HG03045 (cell line): ENCODE measurements around the gene DNASE1L3.
"Not testable (repeated sequence)": the region's sequence is repeated elsewhere in the genome, so short reads cannot be mapped to it uniquely, and the experiment has no call there.

ENCODE experiments used
- ATAC-seq: cut with Tn5 transposase; IDR thresholded peaks from one replicate; pipeline ENCODE4 v1.9.1; 2021; ENCODE audit warnings: mild to moderate bottlenecking, moderate library complexity; ENCODE audit not compliant: unreplicated experiment

The DNASE1L3 gene

DNA sequence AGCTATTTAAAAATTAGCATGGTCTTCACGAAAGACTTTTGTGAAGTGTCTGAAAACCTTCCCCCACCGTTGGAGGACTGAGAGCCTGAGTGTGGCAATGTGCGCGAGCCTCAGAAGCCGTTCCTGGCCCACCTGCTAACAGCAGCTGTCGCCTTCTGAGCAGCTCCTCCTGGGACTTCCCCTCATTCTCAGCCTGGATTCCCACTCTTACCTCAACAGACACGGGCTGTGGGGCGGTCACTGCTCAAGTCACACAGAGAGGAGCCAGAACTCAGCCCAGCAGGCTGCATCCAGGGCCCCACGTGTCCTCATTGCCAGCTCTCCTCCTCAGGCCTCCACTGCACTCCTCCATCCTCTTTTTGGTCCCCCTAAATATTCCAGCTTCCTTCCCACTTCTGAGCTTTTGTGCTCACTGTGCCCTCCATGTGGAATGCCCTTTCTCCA, 7.8 kb downstream of the DNASE1L3 start:
- ATAC-seq = peak; percentile 79

- not testable (repeated sequence) for ATAC-seq
Measured at GRCh38 chr3:58201451-58201850, 9.3 kb downstream of the DNASE1L3 start.

DNA sequence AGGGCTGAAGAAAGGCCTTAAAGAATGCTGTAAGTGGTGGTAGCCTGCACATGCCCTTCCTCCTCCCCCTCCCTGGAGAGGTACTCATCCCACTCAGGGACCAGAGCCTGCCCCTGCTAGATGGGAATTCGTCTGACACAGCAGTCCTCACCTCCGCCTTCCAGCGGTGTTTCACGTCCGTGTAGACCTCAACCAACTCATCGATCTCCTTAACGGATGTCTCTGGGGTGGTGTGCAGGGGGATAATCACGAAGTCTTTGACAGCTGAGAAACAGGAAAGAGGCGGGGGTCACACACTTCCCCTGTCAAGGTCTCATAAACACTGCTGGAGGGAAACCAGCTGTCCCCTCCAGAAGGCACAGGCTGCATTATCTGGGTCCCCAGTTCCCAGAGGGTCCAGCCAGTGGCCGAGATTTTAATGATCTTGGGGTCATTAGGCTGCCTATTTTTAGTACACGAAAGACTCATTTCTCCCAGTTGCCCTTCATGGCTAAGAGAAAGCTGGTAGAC, 9.9 kb downstream of the DNASE1L3 start:
- ATAC-seq = no peak

GRCh38 chr3:58200121-58200709, 10.6 kb downstream of the DNASE1L3 start:
- no peak for ATAC-seq

GRCh38 chr3:58198804-58199203, 12.0 kb downstream of the DNASE1L3 start:
- no peak for ATAC-seq

- ATAC-seq = no peak
Measured at GRCh38 chr3:58198362-58198761, 12.4 kb downstream of the DNASE1L3 start.

DNA sequence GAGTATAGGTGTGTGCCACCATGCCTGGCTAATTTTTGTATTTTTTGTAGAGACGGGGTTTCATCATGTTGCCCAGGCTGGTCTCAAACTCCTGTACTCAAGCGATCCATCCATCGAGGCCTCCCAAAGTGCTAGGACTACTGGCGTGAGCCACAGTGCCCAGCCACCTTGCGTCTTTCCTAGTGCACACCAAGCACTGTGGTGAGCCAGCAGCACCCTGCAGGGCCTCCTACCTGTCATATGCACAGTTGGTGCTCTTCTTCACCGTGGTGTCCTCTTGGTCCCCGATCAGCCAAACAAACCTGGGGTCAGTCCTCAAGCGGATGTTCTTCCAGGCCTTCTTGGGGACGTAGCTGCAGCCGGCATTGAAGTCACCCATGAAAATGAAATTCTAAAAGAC, 13.2 kb downstream of the DNASE1L3 start:
- no peak for ATAC-seq

GRCh38 chr3:58193682-58194407, 16.9 kb downstream of the DNASE1L3 start:
- ATAC-seq = no peak

- no peak for ATAC-seq
Measured at GRCh38 chr3:58192069-58192468, 18.7 kb downstream of the DNASE1L3 start.

GRCh38 chr3:58191361-58191991, 19.3 kb downstream of the DNASE1L3 start:
- ATAC-seq = no peak

- no peak for ATAC-seq
Measured at GRCh38 chr3:58190882-58191281, 19.9 kb downstream of the DNASE1L3 start.

GRCh38 chr3:58190291-58190690, 20.5 kb downstream of the DNASE1L3 start:
- ATAC-seq = no peak

DNA sequence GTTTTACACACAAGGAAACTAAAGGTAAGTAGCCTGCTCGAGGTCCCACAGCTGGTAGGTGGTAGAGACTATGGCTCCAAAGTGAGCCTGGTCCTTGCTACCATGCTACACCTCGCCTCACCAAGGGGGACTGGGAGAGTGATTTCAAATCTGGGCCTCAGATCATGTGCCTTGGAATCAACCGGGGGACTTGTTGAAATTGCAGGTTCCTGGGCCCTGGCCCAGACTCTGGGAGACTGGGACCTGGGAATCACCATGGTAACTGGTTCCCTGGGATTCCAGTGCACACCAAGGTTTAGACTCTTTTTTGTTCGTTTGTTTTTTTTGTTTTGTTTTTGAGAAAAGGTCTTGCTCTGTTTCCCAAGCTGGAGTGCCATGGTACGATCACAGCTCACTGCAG, 21.1 kb downstream of the DNASE1L3 start:
- ATAC-seq = no peak

DNA sequence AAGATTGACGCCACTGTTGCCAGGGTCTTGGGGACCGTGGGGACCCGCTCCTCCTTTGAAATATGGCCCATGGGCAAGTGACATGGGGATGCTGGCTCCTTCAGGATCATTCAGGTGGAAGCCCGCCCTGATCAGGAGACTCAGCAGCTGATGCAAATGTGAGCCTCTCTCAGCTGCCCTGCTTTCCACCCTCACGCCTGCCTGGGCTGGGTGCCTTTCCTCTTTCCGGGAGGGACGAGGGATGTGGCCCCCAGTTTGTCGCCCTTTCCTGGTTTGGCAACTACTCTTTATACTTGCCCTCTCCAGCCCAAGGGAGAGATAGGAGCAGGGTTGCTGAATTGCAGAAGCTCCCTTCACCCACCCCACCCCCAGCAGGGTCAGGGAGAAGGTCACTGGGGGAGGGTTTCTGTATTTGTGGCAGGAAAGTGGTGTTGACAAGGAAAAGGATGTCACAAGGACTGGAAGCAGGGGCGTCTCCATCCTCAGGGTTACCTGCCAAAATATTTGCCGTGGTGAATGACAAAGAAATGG, 21.8 kb downstream of the DNASE1L3 start:
- no peak for ATAC-seq

DNA sequence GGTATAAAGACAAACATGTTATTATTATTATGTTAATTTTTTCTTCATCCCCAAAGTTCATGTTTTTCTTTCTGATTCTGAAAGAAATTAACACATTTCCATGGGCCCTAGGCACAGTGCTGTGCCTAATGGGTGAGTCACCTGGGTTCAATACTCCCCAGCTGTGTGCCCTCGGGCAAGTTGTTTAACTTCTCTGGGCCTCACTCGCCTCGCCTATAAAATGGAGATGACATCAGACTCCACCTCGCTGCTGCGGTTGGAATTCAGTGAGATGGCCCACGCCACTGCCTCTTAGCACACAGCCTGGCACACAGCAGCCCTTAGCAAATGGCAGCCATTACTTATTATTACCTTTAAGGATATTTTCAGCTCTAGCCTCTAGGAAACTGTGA, 22.6 kb downstream of the DNASE1L3 start:
- ATAC-seq = no peak

DNA sequence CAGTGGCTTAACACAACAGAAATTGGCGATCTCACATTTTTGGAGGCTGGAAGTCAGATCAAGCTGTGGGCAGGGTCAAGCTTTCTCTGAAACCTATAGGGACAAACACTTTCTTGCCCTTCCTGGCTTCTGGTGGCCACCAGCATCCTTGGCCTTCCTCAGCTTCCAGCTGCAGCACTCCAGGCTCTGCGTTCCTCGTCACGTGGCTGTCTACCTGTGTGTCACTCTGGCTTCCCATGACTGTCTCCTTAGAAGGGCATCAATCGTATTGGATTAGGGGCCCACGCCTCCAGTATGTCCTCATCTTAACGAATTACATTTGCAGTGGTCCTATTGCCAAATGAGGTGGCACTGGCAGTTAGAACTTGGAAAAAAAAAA, 25.8 kb downstream of the DNASE1L3 start:
- no peak for ATAC-seq

- ATAC-seq = no peak
Measured at GRCh38 chr3:58184309-58184981, 26.3 kb downstream of the DNASE1L3 start.

DNA sequence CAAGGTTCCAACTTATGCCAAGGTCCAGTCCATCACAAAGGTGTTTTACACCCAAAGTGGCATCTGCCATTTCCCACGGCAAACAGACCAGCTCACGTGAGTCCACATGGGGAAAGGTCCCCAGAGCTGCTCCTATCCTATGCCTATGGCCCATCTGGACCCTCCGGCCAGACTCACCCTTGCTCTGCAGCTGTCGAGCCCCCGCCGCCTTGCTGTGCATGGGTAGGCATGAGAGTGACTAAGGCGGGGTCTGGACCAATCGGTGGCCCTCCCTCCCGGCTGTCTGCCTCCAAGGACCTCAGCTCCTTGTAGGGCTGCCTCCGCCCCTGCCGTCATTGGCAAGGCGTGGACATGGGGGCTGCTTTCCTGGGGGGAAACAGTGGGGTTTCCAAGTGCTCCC, 26.9 kb downstream of the DNASE1L3 start:
- ATAC-seq = no peak

GRCh38 chr3:58183221-58183620, 27.6 kb downstream of the DNASE1L3 start:
- ATAC-seq = no peak

- no peak for ATAC-seq
Measured at GRCh38 chr3:58180940-58181587, 29.7 kb downstream of the DNASE1L3 start.
